HUDEP-2 (cell line): ENCODE data around the gene UAP1L1.
"Not testable (repeated sequence)": the region's sequence is repeated elsewhere in the genome, so short reads cannot be mapped to it uniquely, and the experiment has no call there.

Experiments used
- DNase-seq, 76 experiments: peaks; one replicate each; lab custom pipeline; 2025; ENCODE audit not compliant: unreplicated experiment in 76 of 76; lab: John Stamatoyannopoulos, UW

Gene UAP1L1

DNA sequence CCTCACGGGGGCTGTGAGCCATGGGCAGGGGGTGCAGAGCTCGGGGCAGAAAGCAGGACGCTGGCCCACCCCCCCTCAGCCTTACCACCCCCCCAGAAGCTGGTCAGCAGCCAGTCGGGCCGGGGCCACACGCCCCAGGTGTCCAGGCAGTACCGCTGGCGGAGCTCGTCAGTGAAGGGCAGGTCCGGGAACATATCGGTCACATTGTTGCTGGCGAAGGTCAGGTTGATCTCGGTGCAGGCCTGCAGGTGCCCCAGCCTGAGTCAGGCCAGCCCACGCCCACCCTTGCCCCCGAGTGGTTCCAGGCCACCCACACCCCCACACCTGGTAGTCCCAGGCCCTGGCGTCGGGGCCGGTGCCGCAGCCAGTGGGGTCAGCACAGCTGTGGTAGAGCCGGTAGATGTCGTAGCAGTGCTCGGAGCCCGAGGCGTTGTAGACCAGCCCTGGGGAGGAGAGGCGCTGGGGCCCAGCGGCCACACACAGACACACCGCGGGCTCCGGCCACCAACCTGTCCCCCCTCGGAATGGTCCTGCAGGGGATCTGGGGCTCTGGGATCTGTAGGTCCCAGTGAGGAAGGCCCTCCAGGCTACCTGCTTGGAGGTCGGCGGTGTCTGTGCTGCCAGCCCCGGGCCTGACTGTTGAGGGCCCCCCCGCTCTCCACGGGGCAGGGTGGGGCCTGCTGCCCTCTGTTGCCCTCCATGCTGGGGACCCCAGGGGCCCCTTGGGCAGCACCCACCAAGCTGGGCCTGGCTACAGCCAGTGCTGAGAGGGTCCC is 34.7 kb downstream of the UAP1L1 start:
- DNase-seq = no peak

DNA sequence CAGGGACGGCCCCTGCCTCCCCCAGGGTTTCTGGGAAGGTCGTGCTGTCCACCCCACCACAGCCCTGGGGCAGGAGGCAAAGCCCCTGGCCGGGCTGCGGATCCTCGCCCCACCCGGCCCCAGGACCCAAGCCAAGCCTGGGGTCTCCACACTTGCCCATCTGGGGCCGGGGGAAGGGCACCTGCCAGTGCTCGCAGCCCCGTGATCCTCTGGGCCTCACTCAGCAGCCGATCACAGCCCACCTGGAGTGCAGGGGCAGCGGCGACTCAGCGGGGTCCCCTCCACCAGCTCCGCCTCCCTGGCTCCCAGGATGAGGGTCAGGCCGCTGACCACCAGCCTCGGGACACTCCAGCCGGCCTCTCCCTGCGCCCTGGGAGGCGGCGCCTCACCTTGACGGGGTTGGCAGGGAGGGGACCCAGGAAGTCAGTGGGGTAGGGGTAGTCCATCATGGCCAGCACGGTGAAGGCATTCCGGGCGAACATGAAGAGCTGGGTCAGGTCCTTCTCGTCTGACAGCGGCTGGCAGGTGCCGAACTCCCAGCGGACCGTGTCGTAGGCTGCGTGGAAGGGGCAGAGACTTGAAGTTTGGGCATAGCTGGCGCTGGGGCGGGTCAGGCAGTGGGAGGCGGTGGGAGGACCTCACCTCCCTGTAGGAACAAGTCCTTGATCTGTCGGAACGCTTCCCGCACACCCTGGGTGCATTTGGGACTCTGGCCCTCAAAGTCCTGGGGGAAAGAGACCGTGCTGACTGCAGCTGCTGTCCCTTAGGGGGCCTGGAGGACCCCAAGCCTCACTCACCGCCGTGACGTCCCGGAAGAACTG is 35.5 kb downstream of the UAP1L1 start:
- DNase-seq = no peak

DNA sequence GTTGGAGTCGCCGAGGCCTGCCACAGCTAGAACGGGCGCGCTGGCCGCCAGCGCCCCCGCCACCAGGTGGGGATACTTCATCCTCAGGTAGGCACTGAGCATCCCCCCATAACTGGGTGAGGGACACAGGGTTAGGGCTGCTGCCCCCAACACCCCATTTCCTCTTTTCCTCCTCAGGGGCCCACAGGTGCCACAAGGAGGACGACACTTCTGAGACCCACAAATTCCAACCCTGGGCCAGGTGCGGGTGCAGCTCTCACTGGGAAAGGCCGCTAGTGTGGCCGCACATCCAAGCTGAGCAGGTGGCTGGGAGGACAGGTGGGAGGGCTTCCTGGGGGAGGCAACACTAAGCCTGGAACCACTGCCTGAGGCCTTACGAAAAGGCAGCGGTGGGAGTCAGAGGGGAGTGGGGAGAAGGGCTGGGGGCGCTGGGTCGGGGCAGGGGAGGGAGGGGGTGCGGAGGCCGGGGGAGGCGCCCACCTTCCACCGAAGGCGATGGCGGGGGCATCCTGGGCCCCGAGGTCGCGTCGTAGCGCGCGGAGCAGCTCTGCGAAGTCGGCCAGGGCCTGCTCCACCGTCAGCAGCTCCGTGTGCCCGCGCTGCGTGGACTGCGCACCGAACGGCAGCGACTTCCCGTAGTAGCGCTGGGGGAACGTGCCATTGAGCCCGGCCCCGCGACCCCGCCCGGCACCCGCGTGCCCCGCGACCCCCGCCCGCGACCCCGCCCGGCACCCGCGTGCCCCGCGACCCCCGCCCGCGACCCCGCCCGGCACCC is 36.3 kb downstream of the UAP1L1 start:
- DNase-seq = peak in 2 of 76 experiments; percentile 5 to 12

DNA sequence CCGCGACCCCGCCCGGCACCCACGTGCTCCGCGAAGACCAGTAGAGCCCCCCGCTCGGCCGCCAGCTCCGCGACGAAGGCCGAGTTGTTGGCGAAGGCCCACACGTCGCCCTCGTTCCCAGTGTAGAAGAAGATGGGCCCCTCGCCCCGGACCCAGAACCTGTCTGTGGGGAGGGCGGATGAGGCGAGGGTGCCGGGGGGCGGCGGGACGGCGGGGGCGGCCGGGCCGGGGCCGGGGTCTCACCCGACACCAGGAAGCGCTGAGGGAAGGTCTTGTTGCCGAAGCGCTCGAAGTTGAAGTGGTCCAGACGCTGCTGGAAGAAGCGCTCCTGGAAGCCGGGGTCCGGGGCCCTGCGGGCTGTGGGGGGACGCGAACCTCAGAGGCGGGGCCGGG is 36.9 kb downstream of the UAP1L1 start:
- peak in 7 of 76 experiments; percentile 23 to 74 (median 50) for DNase-seq

DNA sequence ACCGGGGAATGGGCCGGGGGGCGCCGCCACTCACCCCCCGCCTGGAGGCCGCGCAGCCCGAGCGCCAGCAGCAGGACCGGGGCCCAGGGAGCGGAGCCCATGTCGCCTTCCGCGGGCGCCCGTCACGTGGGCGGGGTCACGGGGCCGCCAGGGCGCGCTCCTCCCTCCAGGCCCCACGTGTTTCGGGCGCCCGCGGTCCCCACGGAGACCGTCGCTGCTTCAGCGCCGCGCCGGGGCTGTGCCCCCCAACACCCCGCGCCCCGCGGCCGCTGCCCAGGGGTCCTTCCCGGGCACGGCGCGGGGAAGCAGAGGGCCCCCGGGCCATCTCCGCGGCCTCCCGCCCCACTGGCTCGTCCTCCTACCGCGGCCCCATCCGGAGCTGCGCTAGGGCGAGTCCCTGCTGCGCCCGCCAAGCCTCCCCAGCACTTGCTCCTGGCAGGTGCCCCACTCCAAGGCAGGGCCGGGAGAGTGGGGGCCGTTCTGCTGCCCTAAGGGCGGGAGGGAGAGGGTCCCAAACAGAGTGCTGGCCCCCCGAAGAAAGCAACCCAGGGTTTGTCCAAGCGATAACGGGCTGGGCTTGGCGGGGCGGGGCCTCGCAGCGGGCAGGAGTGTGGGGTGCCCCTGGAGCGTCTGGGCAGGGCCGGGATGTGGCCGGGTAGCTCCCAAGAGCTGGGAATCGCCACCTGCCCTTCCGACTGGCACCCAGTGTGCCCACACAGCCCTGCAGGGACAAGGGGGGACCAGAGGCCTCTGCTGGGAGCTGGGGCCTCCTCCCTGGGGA is 37.5 kb downstream of the UAP1L1 start, which contains the start of gene DPP7:
Gene DPP7, minus strand, starts transcription at position 121 of the 781 bp plus-strand sequence. Its CDS starts 20 bp downstream, at position 101.
- peak in 54 of 76 experiments; percentile 7 to 74 (median 54) for DNase-seq

DNA sequence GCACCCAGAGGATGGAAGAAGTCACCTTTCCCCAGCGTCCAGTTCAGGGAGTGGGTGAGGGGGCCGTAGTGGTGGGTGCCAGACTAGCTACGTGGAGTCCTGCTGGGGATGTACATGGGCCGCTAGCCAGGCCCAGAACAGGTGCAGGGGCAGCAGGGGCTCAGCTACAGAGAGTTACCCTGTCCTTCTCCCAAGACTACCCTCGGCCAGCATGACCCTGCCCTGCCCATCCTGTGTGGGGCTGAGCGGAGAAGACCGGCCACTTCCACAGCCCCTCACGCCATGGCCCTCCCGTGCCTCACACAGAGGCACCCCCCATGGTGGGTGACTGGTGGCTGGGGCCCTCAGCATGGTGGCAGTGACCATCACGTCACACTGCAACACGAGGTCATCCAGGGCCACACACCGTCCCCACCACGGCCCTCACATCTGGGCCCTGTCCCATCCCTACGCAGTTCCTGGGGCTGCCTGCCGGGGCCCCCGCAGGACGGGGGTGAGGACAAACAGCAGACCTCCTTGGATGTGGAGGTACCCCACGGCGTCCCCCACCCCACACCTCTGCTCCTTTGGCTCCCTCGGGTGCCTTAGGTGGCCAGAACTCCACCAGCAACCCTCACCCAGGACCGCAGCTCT is 38.2 kb downstream of the UAP1L1 start:
- DNase-seq = no peak

DNA sequence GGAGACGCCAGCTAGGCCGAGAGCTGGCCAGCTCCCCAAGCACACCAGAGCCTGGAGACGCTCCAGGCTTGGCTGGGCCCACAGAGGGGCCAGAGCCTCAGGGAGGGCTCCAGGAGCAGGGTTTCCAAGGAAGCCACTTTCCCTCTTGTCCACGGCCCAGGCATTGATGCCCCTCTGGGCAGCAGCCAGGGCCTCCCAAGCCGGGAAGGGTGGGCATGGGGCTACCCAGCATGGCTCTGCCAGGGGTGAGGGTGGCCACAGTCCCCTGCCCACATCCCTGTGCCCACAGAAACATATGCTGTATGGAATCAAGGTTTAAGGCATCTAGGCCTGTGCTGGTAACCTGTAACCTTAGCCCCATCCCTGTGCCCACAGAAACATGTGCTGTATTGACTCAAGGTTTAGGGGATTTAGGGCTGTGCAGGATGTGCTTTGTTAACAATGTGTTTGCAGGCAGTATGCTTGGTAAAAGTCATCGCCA is 38.8 kb downstream of the UAP1L1 start:
- DNase-seq = no peak

DNA sequence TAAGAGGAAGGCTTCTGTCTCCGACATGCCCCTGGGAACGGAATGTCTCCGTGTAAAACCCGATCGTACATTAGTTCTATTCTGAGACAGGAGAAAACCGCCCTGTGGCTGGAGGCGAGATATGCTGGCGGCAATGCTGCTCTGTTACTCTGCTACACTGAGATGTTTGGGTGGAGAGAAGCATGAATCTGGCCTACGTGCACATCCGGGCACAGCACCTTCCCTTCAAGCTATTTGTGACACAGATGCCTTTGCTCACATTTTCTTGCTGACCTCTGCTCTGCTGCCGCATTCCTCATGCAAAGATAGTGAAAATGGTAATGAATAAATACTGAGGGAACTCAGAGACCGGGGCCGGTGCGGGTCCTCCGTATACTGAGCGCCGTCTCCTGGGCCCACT is 39.4 kb downstream of the UAP1L1 start:
- DNase-seq = no peak

DNA sequence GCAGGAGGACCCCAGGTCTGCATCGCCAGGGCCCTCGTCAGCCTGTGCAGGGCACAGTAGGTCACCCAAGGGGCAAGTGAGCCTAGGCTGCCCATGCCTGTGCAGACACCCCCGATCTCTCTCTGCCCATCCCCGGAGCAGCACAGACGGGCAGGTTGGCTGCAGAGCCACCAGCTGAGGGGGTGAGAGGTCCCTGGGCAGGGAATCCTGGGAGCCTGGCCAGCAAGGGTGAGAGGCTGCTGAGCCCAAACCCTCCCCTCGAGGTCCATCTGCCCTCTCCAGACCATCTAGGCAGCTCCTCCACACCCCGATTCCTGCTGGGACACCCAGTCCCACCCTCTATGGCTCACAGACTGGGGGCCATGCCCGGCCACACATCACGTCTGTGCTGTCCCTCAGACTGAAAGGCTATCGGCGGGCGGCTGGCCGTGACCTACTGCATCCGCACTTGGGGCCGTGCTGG is 40.0 kb downstream of the UAP1L1 start:
- DNase-seq = no peak

DNA sequence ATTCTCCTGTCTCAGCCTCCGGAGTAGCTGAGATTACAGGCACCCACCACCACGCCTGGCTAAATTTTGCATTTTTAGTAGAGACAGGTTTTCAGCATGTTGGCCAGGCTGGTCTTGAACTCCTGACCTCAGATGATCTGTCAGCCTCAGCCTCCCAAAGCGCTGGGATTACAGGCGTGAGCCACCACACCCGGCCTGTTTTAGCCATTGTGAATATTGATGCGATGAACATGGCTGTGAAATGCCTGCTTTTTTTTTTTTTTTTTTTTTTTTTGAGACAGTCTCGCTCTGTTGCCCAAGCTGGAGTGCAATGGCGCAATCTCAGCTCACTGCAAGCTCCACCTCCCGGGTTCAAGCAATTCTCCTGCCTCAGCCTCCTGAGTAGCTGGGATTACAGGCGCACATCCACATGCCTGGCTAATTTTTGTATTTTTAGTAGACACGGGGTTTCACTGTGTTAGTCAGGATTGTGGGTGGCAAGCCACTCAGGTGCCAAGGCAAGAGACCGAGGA is 40.8 kb downstream of the UAP1L1 start:
- DNase-seq = not testable (repeated sequence)

DNA sequence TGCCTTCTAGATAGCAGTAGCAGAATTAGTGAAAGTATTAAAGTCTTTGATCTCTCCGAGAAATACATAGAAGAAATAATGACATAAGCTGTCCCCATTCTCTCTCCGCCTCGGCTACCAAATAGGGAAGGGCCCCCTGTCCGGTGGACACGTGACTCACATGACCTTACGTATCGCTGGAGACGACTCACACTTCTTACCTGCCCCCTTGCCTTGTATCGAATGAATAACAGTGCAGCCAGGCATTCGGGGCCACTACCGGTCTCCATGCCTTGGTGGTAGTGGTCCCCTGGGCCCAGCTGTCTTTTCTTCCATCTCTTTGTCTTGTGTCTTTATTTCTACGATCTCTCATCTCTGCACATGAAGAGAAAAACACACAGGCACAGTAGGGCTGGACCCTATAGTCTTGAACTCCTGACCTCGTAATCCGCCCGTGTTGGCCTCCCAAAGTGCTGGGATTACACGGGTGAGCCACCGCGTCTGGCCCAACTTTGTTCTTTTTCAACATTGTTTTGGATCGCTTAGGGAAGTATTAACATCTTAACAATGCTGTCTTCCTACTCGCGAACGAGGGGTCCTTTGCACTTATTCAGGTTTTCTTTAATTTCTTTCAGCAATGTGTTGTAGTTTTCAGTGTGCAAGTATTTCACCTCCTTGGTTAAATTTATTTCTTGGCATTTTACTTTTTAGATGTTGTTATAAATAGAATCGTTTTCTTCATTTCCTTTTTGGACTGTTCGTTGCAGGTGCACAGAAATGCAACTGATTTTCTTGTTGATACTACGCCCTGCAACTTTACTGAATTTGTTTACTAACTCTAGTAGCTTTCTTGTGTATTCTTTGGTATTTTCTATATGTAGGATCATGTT is 44.8 kb downstream of the UAP1L1 start:
- DNase-seq = not testable (repeated sequence)

DNA sequence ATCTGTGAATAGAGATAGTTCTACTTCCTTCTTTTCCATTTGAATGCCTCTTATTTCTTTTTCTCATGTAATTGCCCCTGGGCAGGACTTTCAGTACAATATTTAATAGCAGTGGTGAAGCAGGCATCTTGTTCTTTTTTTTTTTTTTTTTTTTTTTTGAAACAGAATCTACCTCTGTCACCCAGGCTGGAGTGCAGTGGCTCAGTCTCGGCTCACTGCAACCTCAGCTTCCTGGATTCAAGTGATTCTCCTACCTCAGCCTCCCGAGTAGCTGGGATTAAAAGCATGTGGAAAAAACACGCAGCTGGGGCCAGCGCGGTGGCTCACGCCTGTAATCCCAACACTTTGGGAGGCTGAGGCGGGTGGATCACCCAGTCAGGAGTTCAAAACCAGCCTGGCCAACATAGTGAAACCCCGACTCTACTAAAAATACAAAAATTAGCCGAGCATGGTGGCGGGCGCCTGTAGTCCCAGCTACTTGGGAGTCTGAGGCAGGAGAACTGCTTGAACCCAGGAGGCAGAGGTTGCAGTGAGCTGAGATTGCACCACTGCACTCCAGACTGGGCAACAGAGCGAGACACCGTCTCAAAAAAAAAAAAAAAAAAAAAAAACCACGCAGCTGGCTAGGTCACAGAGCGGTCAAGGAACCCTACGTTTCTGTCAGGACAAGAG is 45.6 kb downstream of the UAP1L1 start:
- not testable (repeated sequence) for DNase-seq

DNA sequence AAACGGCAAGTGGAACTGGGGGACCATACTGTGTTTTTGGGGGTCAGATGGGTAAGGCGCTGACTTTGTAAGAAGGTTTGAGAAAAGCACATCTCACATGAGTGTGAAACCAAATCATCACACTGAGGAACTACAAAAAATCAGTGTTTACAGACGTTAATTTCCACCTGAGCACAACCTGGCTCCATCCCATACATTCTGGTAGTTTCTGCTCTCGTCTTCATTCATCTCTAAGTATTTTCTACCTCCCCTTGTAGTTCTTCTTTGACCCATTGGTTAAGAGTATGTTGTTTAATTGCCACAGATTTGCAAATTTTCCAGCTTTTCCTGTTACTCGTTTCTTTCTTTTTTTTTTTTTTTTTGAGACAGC is 46.1 kb downstream of the UAP1L1 start:
- no peak for DNase-seq

DNA sequence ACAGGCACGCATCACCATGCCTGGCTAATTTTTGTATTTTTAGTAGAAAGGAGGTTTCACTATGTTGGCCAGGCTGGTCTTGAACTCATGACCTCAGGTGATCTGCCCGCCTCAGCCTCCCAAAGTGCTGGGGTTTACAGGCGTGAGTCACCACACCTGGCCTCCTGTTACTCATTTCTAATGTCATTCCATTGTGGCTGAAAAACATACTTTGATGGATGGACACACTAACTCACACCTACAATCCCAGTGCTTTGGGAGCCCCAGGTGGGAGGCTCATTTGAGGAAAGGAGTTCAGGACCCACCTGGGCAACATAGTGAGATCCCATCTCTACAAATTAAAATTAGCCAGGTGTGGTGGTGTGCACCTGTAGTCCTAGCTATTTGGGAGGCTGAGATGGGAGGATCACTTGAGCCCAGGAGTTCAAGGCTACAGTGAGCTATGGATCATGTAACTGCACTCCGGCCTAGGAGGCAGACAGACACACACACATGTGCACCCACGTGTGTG is 46.7 kb downstream of the UAP1L1 start:
- DNase-seq = not testable (repeated sequence)

DNA sequence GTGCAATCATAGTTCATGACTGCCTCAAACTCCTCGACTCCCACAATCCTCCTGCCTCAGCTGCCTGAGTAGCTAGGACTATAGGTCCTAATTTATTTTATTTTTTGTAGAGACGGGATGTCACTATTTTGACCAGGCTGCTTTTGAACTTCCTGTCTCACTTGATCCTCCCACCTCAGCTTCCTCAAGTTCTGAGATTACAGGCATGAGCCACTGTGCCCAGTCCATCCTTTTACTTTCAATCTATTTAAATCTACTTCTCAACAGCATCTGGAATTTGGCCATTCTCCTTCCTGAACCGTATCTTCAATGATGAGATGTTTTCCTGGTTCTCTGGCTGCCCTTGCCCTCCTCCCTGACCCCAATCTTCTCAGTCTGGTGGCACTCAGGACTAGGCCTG is 49.5 kb downstream of the UAP1L1 start:
- no peak for DNase-seq

DNA sequence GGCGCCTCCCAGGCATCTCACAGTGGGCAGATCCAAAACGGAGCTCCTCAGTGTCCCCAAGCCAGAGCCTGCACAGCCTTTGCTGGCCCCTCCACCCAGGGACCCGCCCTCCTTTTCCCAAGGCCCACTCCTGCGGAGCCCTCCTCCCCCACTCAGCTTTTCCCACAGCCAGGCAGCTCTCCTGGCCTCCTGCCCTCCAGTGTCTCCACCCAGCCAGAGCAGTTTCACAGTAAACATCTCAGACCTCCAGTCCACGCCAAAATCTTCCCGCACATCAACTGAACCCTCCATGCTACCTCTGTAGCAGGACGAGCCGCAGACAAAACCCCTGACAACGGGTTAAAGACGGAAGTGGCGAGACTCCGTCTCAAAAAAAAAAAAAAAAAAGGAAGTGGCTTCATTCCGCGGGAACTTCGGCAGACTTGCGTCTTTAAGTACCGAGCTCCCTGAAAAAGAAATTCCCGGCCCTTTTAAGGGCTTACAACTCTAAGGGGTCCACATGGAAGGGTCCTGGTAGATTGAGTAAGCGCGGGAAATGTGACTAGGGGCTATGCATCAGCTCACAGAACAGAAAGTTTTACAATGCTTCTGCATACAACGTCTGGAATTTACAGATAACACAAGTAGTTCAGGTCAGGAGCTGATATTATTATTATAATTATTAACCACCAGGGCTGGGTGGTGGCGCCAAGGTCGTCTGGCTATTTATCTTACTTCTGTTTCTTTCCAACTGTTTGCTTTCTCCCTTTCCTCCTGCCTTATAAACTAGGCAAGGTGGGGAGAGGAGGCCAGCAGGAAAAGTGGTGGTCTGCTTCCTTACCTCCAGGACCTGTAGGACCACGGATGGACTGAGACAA is 50.2 kb downstream of the UAP1L1 start:
- peak in 21 of 76 experiments; percentile 6 to 53 (median 29) for DNase-seq
